ENCODE measurements around the gene CAMKV.

The CAMKV gene

GRCh38 chr3:49865198-49865784, 4.4 kb downstream of the CAMKV start:
- no peak overlapping the region for H3K4me3 ChIP-seq (ENCODE audit: low read depth, low read length)
- TF ChIP-seq, protein P1, sequence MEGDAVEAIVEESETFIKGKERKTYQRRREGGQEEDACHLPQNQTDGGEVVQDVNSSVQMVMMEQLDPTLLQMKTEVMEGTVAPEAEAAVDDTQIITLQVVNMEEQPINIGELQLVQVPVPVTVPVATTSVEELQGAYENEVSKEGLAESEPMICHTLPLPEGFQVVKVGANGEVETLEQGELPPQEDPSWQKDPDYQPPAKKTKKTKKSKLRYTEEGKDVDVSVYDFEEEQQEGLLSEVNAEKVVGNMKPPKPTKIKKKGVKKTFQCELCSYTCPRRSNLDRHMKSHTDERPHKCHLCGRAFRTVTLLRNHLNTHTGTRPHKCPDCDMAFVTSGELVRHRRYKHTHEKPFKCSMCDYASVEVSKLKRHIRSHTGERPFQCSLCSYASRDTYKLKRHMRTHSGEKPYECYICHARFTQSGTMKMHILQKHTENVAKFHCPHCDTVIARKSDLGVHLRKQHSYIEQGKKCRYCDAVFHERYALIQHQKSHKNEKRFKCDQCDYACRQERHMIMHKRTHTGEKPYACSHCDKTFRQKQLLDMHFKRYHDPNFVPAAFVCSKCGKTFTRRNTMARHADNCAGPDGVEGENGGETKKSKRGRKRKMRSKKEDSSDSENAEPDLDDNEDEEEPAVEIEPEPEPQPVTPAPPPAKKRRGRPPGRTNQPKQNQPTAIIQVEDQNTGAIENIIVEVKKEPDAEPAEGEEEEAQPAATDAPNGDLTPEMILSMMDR (IDR thresholded peaks at IDR 0.05; ENCODE audit: low read depth, low read length): no peak

DNA sequence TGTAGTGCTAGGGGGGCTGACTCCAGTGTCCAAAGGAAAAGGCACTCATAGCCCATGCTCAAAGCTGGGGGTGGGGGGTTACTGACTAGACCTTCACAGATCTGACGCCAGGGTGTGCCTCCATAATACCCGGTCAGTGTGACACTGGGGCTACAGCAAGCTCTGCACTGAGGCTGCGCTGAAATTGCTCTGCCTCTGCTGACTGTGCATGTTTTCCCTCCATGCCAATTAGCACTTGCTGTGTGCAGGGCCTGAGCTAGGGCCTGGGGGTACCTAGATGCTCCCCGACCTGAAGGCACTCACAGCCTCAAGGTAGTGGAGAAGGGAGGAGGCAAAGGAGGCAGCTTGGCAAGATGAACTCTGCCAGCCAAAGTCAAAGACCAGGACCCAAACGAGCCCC, 5.2 kb downstream of the CAMKV start:
- no peak overlapping the region for H3K4me3 ChIP-seq (ENCODE audit: low read depth, low read length)
- TF ChIP-seq, protein P1 (IDR thresholded peaks at IDR 0.05; ENCODE audit: low read depth, low read length): no peak

GRCh38 chr3:49859576-49860305, 10.0 kb downstream of the CAMKV start:
- no peak overlapping the region for H3K4me3 ChIP-seq (ENCODE audit: low read depth, low read length)
- TF ChIP-seq, protein P1 (IDR thresholded peaks at IDR 0.05; ENCODE audit: low read depth, low read length): no peak

GRCh38 chr3:49856181-49857005, 13.3 kb downstream of the CAMKV start, which contains the start of gene TRAIP:
Gene TRAIP (minus strand): TSS chr3:49856564. CDS start chr3:49856453, 111 bp downstream.
- TF ChIP-seq, protein P1 (IDR thresholded peaks at IDR 0.05; ENCODE audit: low read depth, low read length): no peak

DNA sequence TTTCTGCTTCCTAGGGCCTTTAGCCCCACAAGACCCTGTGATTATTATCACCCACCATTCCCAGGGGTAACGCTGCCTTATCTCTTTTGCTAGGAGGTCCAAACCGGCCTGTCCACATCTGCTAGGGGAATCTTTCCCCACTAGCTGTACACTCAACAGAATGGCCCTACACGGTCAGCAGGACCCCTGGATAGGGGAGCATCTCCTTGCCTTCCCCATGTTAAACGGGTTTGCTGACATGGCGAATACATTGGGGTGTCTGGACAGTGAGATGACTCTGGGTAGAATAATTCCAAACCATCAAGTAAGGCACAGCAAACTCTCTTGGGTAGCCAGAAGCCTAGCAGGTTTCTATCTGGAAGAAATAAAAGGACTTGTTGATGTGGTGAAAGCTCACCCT, 14.0 kb downstream of the CAMKV start:
- peak overlapping the region; percentile 86 for H3K4me3 ChIP-seq (ENCODE audit: low read depth, low read length)
- TF ChIP-seq, protein P1 (IDR thresholded peaks at IDR 0.05; ENCODE audit: low read depth, low read length): no peak

More at GRCh38 chr3:49856181-49857005, 13.3 kb downstream of the CAMKV start, which contains the start of gene TRAIP:
- H3K4me3 ChIP-seq (ENCODE audit: low read depth, low read length): peak within 1 kb of the TSS; percentile 86

- TF ChIP-seq, protein P1 (IDR thresholded peaks at IDR 0.05; ENCODE audit: low read depth, low read length): no peak
- no peak overlapping the region for H3K4me3 ChIP-seq (ENCODE audit: low read depth, low read length)
Measured at GRCh38 chr3:49845694-49846093, 24.0 kb downstream of the CAMKV start.
